Mammary epithelial cell (primary cell): ENCODE results near the gene IFT43.

Source experiments
- EZH2 ChIP-seq: IDR thresholded peaks from 2 replicates; pipeline ENCODE4 v1.6.1; 2012; ENCODE audit warnings: low read length, inconsistent platforms, borderline replicate concordance
- TF ChIP-seq, protein P1 (sequence below), 2 donors: IDR thresholded peaks in 1 of 2; conservative IDR thresholded peaks in 1 of 2; 2 replicates each; pipeline ENCODE4 v1.5.1; 2011 to 2012; ENCODE audit warnings: inconsistent platforms in 2 of 2, low read length in 2 of 2, mild to moderate bottlenecking in 2 of 2, control low read depth in 1 of 2, low read depth in 1 of 2; ENCODE audit not compliant: insufficient read depth in 1 of 2; ENCODE audit errors: extremely low read depth in 1 of 2

- TF ChIP-seq, protein P1, sequence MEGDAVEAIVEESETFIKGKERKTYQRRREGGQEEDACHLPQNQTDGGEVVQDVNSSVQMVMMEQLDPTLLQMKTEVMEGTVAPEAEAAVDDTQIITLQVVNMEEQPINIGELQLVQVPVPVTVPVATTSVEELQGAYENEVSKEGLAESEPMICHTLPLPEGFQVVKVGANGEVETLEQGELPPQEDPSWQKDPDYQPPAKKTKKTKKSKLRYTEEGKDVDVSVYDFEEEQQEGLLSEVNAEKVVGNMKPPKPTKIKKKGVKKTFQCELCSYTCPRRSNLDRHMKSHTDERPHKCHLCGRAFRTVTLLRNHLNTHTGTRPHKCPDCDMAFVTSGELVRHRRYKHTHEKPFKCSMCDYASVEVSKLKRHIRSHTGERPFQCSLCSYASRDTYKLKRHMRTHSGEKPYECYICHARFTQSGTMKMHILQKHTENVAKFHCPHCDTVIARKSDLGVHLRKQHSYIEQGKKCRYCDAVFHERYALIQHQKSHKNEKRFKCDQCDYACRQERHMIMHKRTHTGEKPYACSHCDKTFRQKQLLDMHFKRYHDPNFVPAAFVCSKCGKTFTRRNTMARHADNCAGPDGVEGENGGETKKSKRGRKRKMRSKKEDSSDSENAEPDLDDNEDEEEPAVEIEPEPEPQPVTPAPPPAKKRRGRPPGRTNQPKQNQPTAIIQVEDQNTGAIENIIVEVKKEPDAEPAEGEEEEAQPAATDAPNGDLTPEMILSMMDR (conservative IDR thresholded peaks at IDR 0.05 in 1 of 2, IDR thresholded peaks at IDR 0.05 in 1 of 2; ENCODE audit: extremely low read depth in 1 of 2, insufficient read depth in 1 of 2, low read depth in 1 of 2, low read length in 2 of 2), result peak; percentile 61 to 72
- no peak for TF ChIP-seq EZH2
Measured at GRCh38 chr14:76050797-76051392, 65.3 kb downstream of the IFT43 start.
